IPS-18a (cell line): ENCODE measurements around the gene FBL.
"Not testable (repeated sequence)": the region's sequence is repeated elsewhere in the genome, so short reads cannot be mapped to it uniquely, and the experiment has no call there.

ENCODE experiments used
- H3K27ac ChIP-seq: one replicate; pipeline ENCODE4 v1.5.1; 2013; ENCODE audit warnings: low read length
- H3K27me3 ChIP-seq: one replicate; pipeline ENCODE4 v1.6.1; 2013; ENCODE audit warnings: mild to moderate bottlenecking, low read length; ENCODE audit not compliant: control insufficient read depth, insufficient read depth
- H3K36me3 ChIP-seq: one replicate; pipeline ENCODE4 v1.6.1; 2013; ENCODE audit warnings: low read depth, low read length; ENCODE audit not compliant: control insufficient read depth
- H3K4me1 ChIP-seq: one replicate; pipeline ENCODE4 v1.6.1; 2013; ENCODE audit warnings: low read depth, low read length; ENCODE audit not compliant: control insufficient read depth
- H3K4me3 ChIP-seq: one replicate; pipeline ENCODE4 v1.5.1; 2013; ENCODE audit warnings: low read length
- H3K9ac ChIP-seq: one replicate; pipeline ENCODE4 v1.6.1; 2013; ENCODE audit warnings: mild to moderate bottlenecking, low read length, moderate library complexity
- H3K9me3 ChIP-seq: one replicate; pipeline ENCODE4 v1.6.1; 2013; ENCODE audit warnings: low read depth, low read length; ENCODE audit not compliant: control insufficient read depth

The FBL gene

GRCh38 chr19:39816287-39817048, 29.7 kb downstream of the FBL start:
- Histone ChIP-seq H3K9ac (no peak overlapping the region), H3K36me3 (no peaks in the 10 kb centered on the region), H3K4me1 (no peaks in the 10 kb centered on the region), H3K27me3 (no peaks in the 10 kb centered on the region), H3K27ac (no peak overlapping the region), H3K4me3 (no peak overlapping the region), H3K9me3 (no peaks in the 10 kb centered on the region)

GRCh38 chr19:39814595-39814994, 31.6 kb downstream of the FBL start:
- H3K9me3 ChIP-seq, result no peaks in the 10 kb centered on the region
- H3K9ac ChIP-seq, result no peak overlapping the region
- H3K27me3 ChIP-seq, result no peaks in the 10 kb centered on the region
- no peaks in the 10 kb centered on the region for H3K4me1 ChIP-seq
- no peaks in the 10 kb centered on the region for H3K36me3 ChIP-seq
- no peak overlapping the region for H3K27ac ChIP-seq
- H3K4me3 ChIP-seq, result no peak overlapping the region

- not testable (repeated sequence) for H3K27ac ChIP-seq, H3K4me1 ChIP-seq, H3K27me3 ChIP-seq, H3K4me3 ChIP-seq, H3K9me3 ChIP-seq, H3K36me3 ChIP-seq, H3K9ac ChIP-seq
These were observed 32.1 kb downstream of the FBL start for GRCh38 chr19:39814111-39814510.

GRCh38 chr19:39813264-39813993, 32.8 kb downstream of the FBL start:
- Histone ChIP-seq H3K4me3 (no peak overlapping the region), H3K9ac (no peak overlapping the region), H3K36me3 (no peaks in the 10 kb centered on the region), H3K4me1 (no peaks in the 10 kb centered on the region), H3K27me3 (no peaks in the 10 kb centered on the region), H3K9me3 (no peaks in the 10 kb centered on the region), H3K27ac (no peak overlapping the region)

GRCh38 chr19:39811064-39811463, 35.1 kb downstream of the FBL start:
- H3K4me1 ChIP-seq, result no peaks in the 10 kb centered on the region
- H3K27ac ChIP-seq, result no peak overlapping the region
- no peaks in the 10 kb centered on the region for H3K9me3 ChIP-seq
- H3K4me3 ChIP-seq, result no peak overlapping the region
- H3K36me3 ChIP-seq, result no peaks in the 10 kb centered on the region
- H3K9ac ChIP-seq, result no peak overlapping the region
- H3K27me3 ChIP-seq, result no peaks in the 10 kb centered on the region

- no peaks in the 10 kb centered on the region for H3K36me3 ChIP-seq
- no peak overlapping the region for H3K9ac ChIP-seq
- no peaks in the 10 kb centered on the region for H3K9me3 ChIP-seq
- H3K4me1 ChIP-seq, result no peaks in the 10 kb centered on the region
- no peaks in the 10 kb centered on the region for H3K27me3 ChIP-seq
- H3K27ac ChIP-seq, result no peak overlapping the region
- H3K4me3 ChIP-seq, result no peak overlapping the region
These were observed 35.8 kb downstream of the FBL start for GRCh38 chr19:39810424-39810823.

GRCh38 chr19:39809368-39809767, 36.8 kb downstream of the FBL start:
- Histone ChIP-seq H3K4me1 (no peaks in the 10 kb centered on the region), H3K27me3 (no peaks in the 10 kb centered on the region), H3K9me3 (no peaks in the 10 kb centered on the region), H3K9ac (no peak overlapping the region), H3K4me3 (no peak overlapping the region), H3K27ac (no peak overlapping the region), H3K36me3 (no peaks in the 10 kb centered on the region)

- H3K9ac ChIP-seq, H3K27me3 ChIP-seq, H3K4me1 ChIP-seq, H3K9me3 ChIP-seq, H3K27ac ChIP-seq, H3K36me3 ChIP-seq, H3K4me3 ChIP-seq: not testable (repeated sequence)
These were observed 37.5 kb downstream of the FBL start for GRCh38 chr19:39808688-39809087.

- no peak overlapping the region for H3K27ac ChIP-seq
- H3K9me3 ChIP-seq, result no peaks in the 10 kb centered on the region
- H3K27me3 ChIP-seq, result no peaks in the 10 kb centered on the region
- H3K4me1 ChIP-seq, result peaks cover 5% of the 10 kb centered on the region
- no peak overlapping the region for H3K9ac ChIP-seq
- H3K4me3 ChIP-seq, result no peak overlapping the region
- H3K36me3 ChIP-seq, result no peaks in the 10 kb centered on the region
These were observed 38.3 kb downstream of the FBL start for GRCh38 chr19:39807846-39808364.

- H3K9ac ChIP-seq, result no peak overlapping the region
- H3K4me3 ChIP-seq, result no peak overlapping the region
- H3K27me3 ChIP-seq, result no peaks in the 10 kb centered on the region
- H3K9me3 ChIP-seq, result no peaks in the 10 kb centered on the region
- peaks cover 5% of the 10 kb centered on the region for H3K4me1 ChIP-seq
- no peak overlapping the region for H3K27ac ChIP-seq
- H3K36me3 ChIP-seq, result no peaks in the 10 kb centered on the region
These were observed 41.1 kb downstream of the FBL start for GRCh38 chr19:39805104-39805503.

- H3K9ac ChIP-seq, result no peak overlapping the region
- no peaks in the 10 kb centered on the region for H3K27me3 ChIP-seq
- peaks cover 5% of the 10 kb centered on the region for H3K4me1 ChIP-seq
- no peak overlapping the region for H3K27ac ChIP-seq
- H3K9me3 ChIP-seq, result no peaks in the 10 kb centered on the region
- no peak overlapping the region for H3K4me3 ChIP-seq
- no peaks in the 10 kb centered on the region for H3K36me3 ChIP-seq
These were observed 43.2 kb downstream of the FBL start for GRCh38 chr19:39802958-39803357.

GRCh38 chr19:39797083-39797482, 49.1 kb downstream of the FBL start:
- Histone ChIP-seq H3K27ac (no peak overlapping the region), H3K9me3 (no peaks in the 10 kb centered on the region), H3K36me3 (no peaks in the 10 kb centered on the region), H3K27me3 (no peaks in the 10 kb centered on the region), H3K4me3 (no peak overlapping the region), H3K4me1 (peaks cover 18% of the 10 kb centered on the region), H3K9ac (no peak overlapping the region)
